SK-N-SH treated with all-trans-retinoic acid at 6 μM for 48 hours (cell line): ENCODE measurements around the gene TFAM.

Experiments
- ATAC-seq: fragments of 200-7000 bp; cut with Tn5 transposase; 3 replicates; pipeline ENCODE4 v1.9.1; 2020; ENCODE audit warnings: mild to moderate bottlenecking, moderate library complexity
- ARNTL ChIP-seq: fragments of 450-650 bp; formaldehyde crosslinking; IDR thresholded peaks from 2 replicates; pipeline ENCODE4 v1.5.0; 2020; ENCODE audit warnings: low read depth, mild to moderate bottlenecking, moderate library complexity, borderline replicate concordance
- BACH2 ChIP-seq: fragments of 250-450 bp; sonication (Bioruptor Pico); IDR thresholded peaks from 2 replicates; pipeline ENCODE4 v1.9.0; 2021; ENCODE audit warnings: mild to moderate bottlenecking, borderline replicate concordance
- CREB5 ChIP-seq: fragments of 250-450 bp; sonication (Bioruptor Pico); IDR thresholded peaks from 2 replicates; pipeline ENCODE4 v1.5.1; 2020; ENCODE audit warnings: low read depth, mild to moderate bottlenecking, moderate library complexity
- CSRNP3 ChIP-seq: fragments of 250-450 bp; sonication (Bioruptor Pico); IDR thresholded peaks from 2 replicates; pipeline ENCODE4 v1.5.1; 2021; ENCODE audit warnings: mild to moderate bottlenecking, moderate library complexity
- ESRRG ChIP-seq: fragments of 250-450 bp; sonication (Bioruptor Pico); IDR thresholded peaks from 2 replicates; pipeline ENCODE4 v1.6.1; 2021; ENCODE audit warnings: mild to moderate bottlenecking
- GLIS3 ChIP-seq: fragments of 250-450 bp; sonication (Bioruptor Pico); IDR thresholded peaks from 2 replicates; pipeline ENCODE4 v1.5.0; 2020; ENCODE audit warnings: mild to moderate bottlenecking, moderate library complexity
- ISL1 ChIP-seq: fragments of 250-450 bp; sonication (Bioruptor Pico); IDR thresholded peaks from 2 replicates; pipeline ENCODE4 v2.1.2; 2022; ENCODE audit warnings: mild to moderate bottlenecking, moderate library complexity
- OSR1 ChIP-seq: fragments of 250-450 bp; sonication (Bioruptor Pico); IDR thresholded peaks from 2 replicates; pipeline ENCODE4 v1.8.0; 2022; ENCODE audit warnings: moderate library complexity, mild to moderate bottlenecking, inconsistent platforms
- POU6F1 ChIP-seq: fragments of 250-450 bp; sonication (Bioruptor Pico); IDR thresholded peaks from 2 replicates; pipeline ENCODE4 v1.8.0; 2021; ENCODE audit warnings: low read depth, mild to moderate bottlenecking, moderate library complexity, borderline replicate concordance
- PPARA ChIP-seq: fragments of 250-450 bp; sonication (Bioruptor Pico); IDR thresholded peaks from 2 replicates; pipeline ENCODE4 v1.5.0; 2020; ENCODE audit warnings: mild to moderate bottlenecking, borderline replicate concordance
- RARB ChIP-seq: fragments of 250-450 bp; sonication (Bioruptor Pico); IDR thresholded peaks from 2 replicates; pipeline ENCODE4 v1.8.0; 2021; ENCODE audit warnings: mild to moderate bottlenecking, moderate library complexity
- SNAI2 ChIP-seq: fragments of 250-450 bp; sonication (Bioruptor Pico); IDR thresholded peaks from 2 replicates; pipeline ENCODE4 v1.5.0; 2020; ENCODE audit warnings: mild to moderate bottlenecking, moderate library complexity
- TCF4 ChIP-seq: fragments of 250-450 bp; sonication (Bioruptor Pico); IDR thresholded peaks from 2 replicates; pipeline ENCODE4 v1.8.0; 2021; ENCODE audit warnings: mild to moderate bottlenecking, moderate library complexity, borderline replicate concordance
- TOX ChIP-seq: fragments of 250-450 bp; sonication (Bioruptor Pico); IDR thresholded peaks from 2 replicates; pipeline ENCODE4 v1.8.0; 2021; ENCODE audit warnings: mild to moderate bottlenecking, moderate library complexity, borderline replicate concordance
- TSHZ2 ChIP-seq: fragments of 250-450 bp; sonication (Bioruptor Pico); IDR thresholded peaks from 2 replicates; pipeline ENCODE4 v1.5.0; 2020; ENCODE audit warnings: mild to moderate bottlenecking, moderate library complexity
- ZC3H10 ChIP-seq: fragments of 250-450 bp; sonication (Bioruptor Pico); IDR thresholded peaks from 2 replicates; pipeline ENCODE4 v1.5.1; 2021; ENCODE audit warnings: mild to moderate bottlenecking, moderate library complexity
- ZFP30 ChIP-seq: fragments of 450-650 bp; formaldehyde crosslinking; IDR thresholded peaks from 2 replicates; pipeline ENCODE4 v1.5.0; 2022; ENCODE audit warnings: mild to moderate bottlenecking, moderate library complexity
- ZNF8 ChIP-seq: fragments of 450-650 bp; formaldehyde crosslinking; IDR thresholded peaks from 2 replicates; pipeline ENCODE4 v1.5.0; 2020; ENCODE audit warnings: mild to moderate bottlenecking, moderate library complexity
- TF ChIP-seq, protein P1 (sequence below): fragments of 250-450 bp; sonication (Bioruptor Pico); IDR thresholded peaks from 2 replicates; pipeline ENCODE4 v1.8.0; 2020; ENCODE audit warnings: mild to moderate bottlenecking, moderate library complexity, borderline replicate concordance

The TFAM gene

GRCh38 chr10:58359541-58359940 lies 25.7 kb upstream of the TFAM start (continued):
- TF ChIP-seq, protein P1, sequence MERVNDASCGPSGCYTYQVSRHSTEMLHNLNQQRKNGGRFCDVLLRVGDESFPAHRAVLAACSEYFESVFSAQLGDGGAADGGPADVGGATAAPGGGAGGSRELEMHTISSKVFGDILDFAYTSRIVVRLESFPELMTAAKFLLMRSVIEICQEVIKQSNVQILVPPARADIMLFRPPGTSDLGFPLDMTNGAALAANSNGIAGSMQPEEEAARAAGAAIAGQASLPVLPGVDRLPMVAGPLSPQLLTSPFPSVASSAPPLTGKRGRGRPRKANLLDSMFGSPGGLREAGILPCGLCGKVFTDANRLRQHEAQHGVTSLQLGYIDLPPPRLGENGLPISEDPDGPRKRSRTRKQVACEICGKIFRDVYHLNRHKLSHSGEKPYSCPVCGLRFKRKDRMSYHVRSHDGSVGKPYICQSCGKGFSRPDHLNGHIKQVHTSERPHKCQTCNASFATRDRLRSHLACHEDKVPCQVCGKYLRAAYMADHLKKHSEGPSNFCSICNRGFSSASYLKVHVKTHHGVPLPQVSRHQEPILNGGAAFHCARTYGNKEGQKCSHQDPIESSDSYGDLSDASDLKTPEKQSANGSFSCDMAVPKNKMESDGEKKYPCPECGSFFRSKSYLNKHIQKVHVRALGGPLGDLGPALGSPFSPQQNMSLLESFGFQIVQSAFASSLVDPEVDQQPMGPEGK (CRISPR knock-in tag): no peak
- no peak for TF ChIP-seq ZNF8
- TF ChIP-seq TSHZ2: no peak
- no peak for TF ChIP-seq CREB5 (CRISPR knock-in tag)

- TF ChIP-seq GLIS3 (CRISPR knock-in tag) (no peak), TCF4 (CRISPR knock-in tag) (no peak), ESRRG (CRISPR knock-in tag) (no peak), BACH2 (no peak), ISL1 (CRISPR knock-in tag) (no peak), OSR1 (CRISPR knock-in tag) (no peak), ZFP30 (CRISPR knock-in tag) (no peak), ARNTL (CRISPR knock-in tag) (no peak), RARB (no peak), PPARA (no peak), TSHZ2 (no peak), POU6F1 (CRISPR knock-in tag) (no peak), CSRNP3 (CRISPR knock-in tag) (no peak), CREB5 (CRISPR knock-in tag) (no peak), SNAI2 (CRISPR knock-in tag) (no peak), ZC3H10 (CRISPR knock-in tag) (no peak), TOX (no peak)
- TF ChIP-seq, protein P1 (CRISPR knock-in tag): no peak
- ATAC-seq: no peak
Observed at GRCh38 chr10:58360412-58361004, 24.7 kb upstream of the TFAM start.
